Effector memory CD4-positive, alpha-beta T cell (primary cell): Measurements from ENCODE around the gene PIP5K1B.

Source experiments
- DNase-seq, 3 donors: peaks; one replicate each; pipeline ENCODE4 v3.0.0-alpha.2; 2020
- H3K27ac ChIP-seq: 2 replicates; pipeline ENCODE4 v1.7.0; 2013; ENCODE audit warnings: mild to moderate bottlenecking, low read length, moderate library complexity; ENCODE audit not compliant: insufficient read depth, poor library complexity, severe bottlenecking
- H3K27me3 ChIP-seq: replicated peaks from 2 replicates; pipeline ENCODE4 v1.7.0; 2013; ENCODE audit warnings: mild to moderate bottlenecking, low read length; ENCODE audit not compliant: insufficient read depth, control insufficient read depth, poor library complexity, severe bottlenecking
- H3K36me3 ChIP-seq: 2 replicates; pipeline ENCODE4 v1.7.0; 2013; ENCODE audit warnings: mild to moderate bottlenecking, low read length, moderate library complexity; ENCODE audit not compliant: control insufficient read depth, insufficient read depth
- H3K4me1 ChIP-seq: 2 replicates; pipeline ENCODE4 v1.7.0; 2013; ENCODE audit warnings: low read length, mild to moderate bottlenecking; ENCODE audit not compliant: control insufficient read depth, insufficient read depth, poor library complexity, severe bottlenecking
- H3K4me3 ChIP-seq: 2 replicates; pipeline ENCODE4 v1.7.0; 2013; ENCODE audit warnings: low read length, low read depth, mild to moderate bottlenecking; ENCODE audit not compliant: insufficient read depth, poor library complexity, severe bottlenecking
- H3K9me3 ChIP-seq: 2 replicates; pipeline ENCODE4 v1.7.0; 2013; ENCODE audit warnings: mild to moderate bottlenecking, low read length, moderate library complexity; ENCODE audit not compliant: control insufficient read depth

Gene PIP5K1B

GRCh38 chr9:68861436-68861835, 156.4 kb downstream of the PIP5K1B start:
- DNase-seq = no peak
- no peaks in the 10 kb centered on the region for H3K9me3 ChIP-seq
- H3K27me3 ChIP-seq = no peaks in the 10 kb centered on the region

GRCh38 chr9:68867066-68867465, 162.0 kb downstream of the PIP5K1B start:
- Histone ChIP-seq H3K27me3 (no peaks in the 10 kb centered on the region), H3K4me1 (no peaks in the 10 kb centered on the region), H3K36me3 (no peaks in the 10 kb centered on the region), H3K27ac (no peak overlapping the region), H3K9me3 (no peaks in the 10 kb centered on the region), H3K4me3 (no peak overlapping the region)
- DNase-seq = no peak

More at GRCh38 chr9:68861436-68861835, 156.4 kb downstream of the PIP5K1B start:
- no peaks in the 10 kb centered on the region for H3K36me3 ChIP-seq
- H3K4me1 ChIP-seq = no peaks in the 10 kb centered on the region
- H3K4me3 ChIP-seq = no peak overlapping the region
- no peak overlapping the region for H3K27ac ChIP-seq

- Histone ChIP-seq H3K27ac (no peak overlapping the region), H3K27me3 (no peaks in the 10 kb centered on the region), H3K9me3 (no peaks in the 10 kb centered on the region), H3K36me3 (no peaks in the 10 kb centered on the region), H3K4me3 (no peak overlapping the region), H3K4me1 (no peaks in the 10 kb centered on the region)
- no peak for DNase-seq
Observed at GRCh38 chr9:68869022-68869421, 164.0 kb downstream of the PIP5K1B start.

- no peak overlapping the region for H3K27ac ChIP-seq
- H3K36me3 ChIP-seq = no peaks in the 10 kb centered on the region
- no peaks in the 10 kb centered on the region for H3K27me3 ChIP-seq
- DNase-seq = no peak
- no peak overlapping the region for H3K4me3 ChIP-seq
- H3K4me1 ChIP-seq = no peaks in the 10 kb centered on the region
- H3K9me3 ChIP-seq = no peaks in the 10 kb centered on the region
Observed at GRCh38 chr9:68870086-68870485, 165.0 kb downstream of the PIP5K1B start.

GRCh38 chr9:68871236-68871635, 166.2 kb downstream of the PIP5K1B start:
- Histone ChIP-seq H3K4me1 (no peaks in the 10 kb centered on the region), H3K27me3 (no peaks in the 10 kb centered on the region), H3K4me3 (no peak overlapping the region), H3K9me3 (no peaks in the 10 kb centered on the region), H3K27ac (no peak overlapping the region), H3K36me3 (no peaks in the 10 kb centered on the region)
- no peak for DNase-seq

- Histone ChIP-seq H3K27me3 (no peaks in the 10 kb centered on the region), H3K36me3 (no peaks in the 10 kb centered on the region), H3K4me1 (no peaks in the 10 kb centered on the region), H3K9me3 (no peaks in the 10 kb centered on the region), H3K27ac (no peak overlapping the region), H3K4me3 (no peak overlapping the region)
- DNase-seq = no peak
Observed at GRCh38 chr9:68872026-68872501, 167.0 kb downstream of the PIP5K1B start.

- H3K27ac ChIP-seq = no peak overlapping the region
- no peaks in the 10 kb centered on the region for H3K4me1 ChIP-seq
- H3K9me3 ChIP-seq = no peaks in the 10 kb centered on the region
- no peaks in the 10 kb centered on the region for H3K36me3 ChIP-seq
- no peak overlapping the region for H3K4me3 ChIP-seq
- no peaks in the 10 kb centered on the region for H3K27me3 ChIP-seq
- no peak for DNase-seq
Observed at GRCh38 chr9:68873179-68873578, 168.1 kb downstream of the PIP5K1B start.

- no peaks in the 10 kb centered on the region for H3K9me3 ChIP-seq
- H3K27ac ChIP-seq = no peak overlapping the region
- H3K36me3 ChIP-seq = no peaks in the 10 kb centered on the region
- H3K4me1 ChIP-seq = no peaks in the 10 kb centered on the region
- no peaks in the 10 kb centered on the region for H3K27me3 ChIP-seq
- DNase-seq = no peak
- H3K4me3 ChIP-seq = no peak overlapping the region
Observed at GRCh38 chr9:68876273-68876672, 171.2 kb downstream of the PIP5K1B start.

- no peak for DNase-seq
- Histone ChIP-seq H3K4me3 (no peak overlapping the region), H3K27me3 (no peaks in the 10 kb centered on the region), H3K27ac (no peak overlapping the region), H3K4me1 (no peaks in the 10 kb centered on the region), H3K9me3 (no peaks in the 10 kb centered on the region), H3K36me3 (no peaks in the 10 kb centered on the region)
Observed at GRCh38 chr9:68876681-68877080, 171.6 kb downstream of the PIP5K1B start.

GRCh38 chr9:68877219-68877618, 172.2 kb downstream of the PIP5K1B start:
- H3K4me3 ChIP-seq = no peak overlapping the region
- H3K36me3 ChIP-seq = no peaks in the 10 kb centered on the region
- no peak overlapping the region for H3K27ac ChIP-seq

GRCh38 chr9:68878450-68878849, 173.4 kb downstream of the PIP5K1B start:
- Histone ChIP-seq H3K27me3 (no peaks in the 10 kb centered on the region), H3K27ac (no peak overlapping the region), H3K9me3 (no peaks in the 10 kb centered on the region), H3K36me3 (no peaks in the 10 kb centered on the region), H3K4me1 (no peaks in the 10 kb centered on the region), H3K4me3 (no peak overlapping the region)
- no peak for DNase-seq

More at GRCh38 chr9:68877219-68877618, 172.2 kb downstream of the PIP5K1B start:
- H3K27me3 ChIP-seq = no peaks in the 10 kb centered on the region
- DNase-seq = no peak
- H3K9me3 ChIP-seq = no peaks in the 10 kb centered on the region
- H3K4me1 ChIP-seq = no peaks in the 10 kb centered on the region
